OCI-LY1 (cell line): ENCODE measurements around the gene TNIP3.

ENCODE experiments used
- H2AFZ ChIP-seq: fragments of 200-600 bp; sonication (generic), shearing (Covaris generic); 2 replicates; pipeline ENCODE4 v1.6.0; 2014; ENCODE audit warnings: antibody characterized with exemption, mild to moderate bottlenecking, low read length
- H3F3A ChIP-seq: fragments of 200-600 bp; sonication (generic), shearing (Covaris generic); 2 replicates; pipeline ENCODE4 v1.6.0; 2014; ENCODE audit warnings: mild to moderate bottlenecking, antibody characterized with exemption, low read length, moderate library complexity; ENCODE audit not compliant: insufficient read depth
- H3K27ac ChIP-seq: fragments of 200-600 bp; sonication (generic); 2 replicates; pipeline ENCODE4 v1.5.1; 2014; ENCODE audit warnings: low read length, mixed run types, mild to moderate bottlenecking, low read depth; ENCODE audit not compliant: poor library complexity, severe bottlenecking
- H3K27me3 ChIP-seq: fragments of 200-600 bp; sonication (generic); 2 replicates; pipeline ENCODE4 v1.6.0; 2014; ENCODE audit warnings: antibody characterized with exemption, mild to moderate bottlenecking, low read length, moderate library complexity; ENCODE audit not compliant: insufficient read depth
- H3K36me3 ChIP-seq: fragments of 200-600 bp; sonication (generic); 2 replicates; pipeline ENCODE4 v1.6.1; 2014; ENCODE audit warnings: mild to moderate bottlenecking, antibody characterized with exemption, low read length, moderate library complexity, mixed read lengths; ENCODE audit not compliant: insufficient read depth
- H3K4me1 ChIP-seq: fragments of 200-600 bp; sonication (generic); 2 replicates; pipeline ENCODE4 v1.5.1; 2014; ENCODE audit warnings: mild to moderate bottlenecking, low read length, moderate library complexity; ENCODE audit not compliant: insufficient read depth, severe bottlenecking
- H3K4me2 ChIP-seq: fragments of 200-600 bp; sonication (generic), shearing (Covaris generic); 2 replicates; pipeline ENCODE4 v1.6.1; 2014; ENCODE audit warnings: low read length
- H3K4me3 ChIP-seq: fragments of 200-600 bp; sonication (generic); 2 replicates; pipeline ENCODE4 v1.5.1; 2014; ENCODE audit warnings: low read length, low read depth, mild to moderate bottlenecking, mixed read lengths; ENCODE audit not compliant: poor library complexity, severe bottlenecking
- H3K79me2 ChIP-seq: fragments of 200-600 bp; shearing (Covaris generic); 2 replicates; pipeline ENCODE4 v1.6.1; 2016; ENCODE audit warnings: mixed run types, low read length, mixed read lengths; ENCODE audit not compliant: insufficient read depth
- H3K9ac ChIP-seq: fragments of 200-600 bp; sonication (generic), shearing (Covaris generic); 2 replicates; pipeline ENCODE4 v1.6.1; 2014; ENCODE audit warnings: mild to moderate bottlenecking, low read length, mixed read lengths
- H3K9me2 ChIP-seq: fragments of 200-600 bp; sonication (generic), shearing (Covaris generic); 2 replicates; pipeline ENCODE4 v1.6.1; 2014; ENCODE audit warnings: low read depth, mild to moderate bottlenecking, low read length, mixed read lengths
- H3K9me3 ChIP-seq: fragments of 200-600 bp; shearing (Covaris generic); 2 replicates; pipeline ENCODE4 v1.6.1; 2014; ENCODE audit warnings: low read length, mixed read lengths
- H4K20me1 ChIP-seq: fragments of 200-600 bp; sonication (generic), shearing (Covaris generic); 2 replicates; pipeline ENCODE4 v1.6.0; 2016; ENCODE audit warnings: mild to moderate bottlenecking, low read length; ENCODE audit not compliant: insufficient read depth
- EZH2 ChIP-seq: fragments of 200-600 bp; sonication (generic), shearing (Covaris generic); IDR thresholded peaks from 2 replicates; pipeline ENCODE4 v1.8.0; 2017; ENCODE audit warnings: borderline replicate concordance, mixed run types, mild to moderate bottlenecking, antibody characterized with exemption, low read length, moderate library complexity, mixed read lengths
- TF ChIP-seq, protein P1 (sequence below): fragments of 200-600 bp; sonication (generic), shearing (Covaris generic); IDR thresholded peaks from 2 replicates; pipeline ENCODE4 v1.5.1; 2017; ENCODE audit warnings: mild to moderate bottlenecking, antibody characterized with exemption, low read length, moderate library complexity, mixed read lengths

Gene TNIP3

DNA sequence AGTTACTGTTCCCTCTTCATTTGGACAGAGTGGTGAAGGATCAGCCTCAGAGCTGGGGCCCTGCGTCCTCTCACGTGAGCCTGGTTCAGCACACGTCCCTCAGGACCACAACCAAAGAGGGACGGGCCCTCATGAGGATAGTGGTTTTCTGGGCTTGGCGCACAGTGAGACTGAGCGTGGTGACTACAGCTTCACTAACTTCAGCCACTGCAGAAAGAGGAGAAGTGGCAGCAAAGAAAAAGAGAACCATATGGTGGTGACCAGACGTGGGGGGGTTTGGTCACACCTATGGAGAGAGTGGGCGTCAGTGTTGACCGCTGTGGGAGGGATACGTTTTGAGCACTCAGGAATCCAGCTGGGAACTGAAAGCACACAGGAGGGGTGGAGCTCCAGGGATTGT is 21.8 kb upstream of the TNIP3 start:
- TF ChIP-seq, protein P1, sequence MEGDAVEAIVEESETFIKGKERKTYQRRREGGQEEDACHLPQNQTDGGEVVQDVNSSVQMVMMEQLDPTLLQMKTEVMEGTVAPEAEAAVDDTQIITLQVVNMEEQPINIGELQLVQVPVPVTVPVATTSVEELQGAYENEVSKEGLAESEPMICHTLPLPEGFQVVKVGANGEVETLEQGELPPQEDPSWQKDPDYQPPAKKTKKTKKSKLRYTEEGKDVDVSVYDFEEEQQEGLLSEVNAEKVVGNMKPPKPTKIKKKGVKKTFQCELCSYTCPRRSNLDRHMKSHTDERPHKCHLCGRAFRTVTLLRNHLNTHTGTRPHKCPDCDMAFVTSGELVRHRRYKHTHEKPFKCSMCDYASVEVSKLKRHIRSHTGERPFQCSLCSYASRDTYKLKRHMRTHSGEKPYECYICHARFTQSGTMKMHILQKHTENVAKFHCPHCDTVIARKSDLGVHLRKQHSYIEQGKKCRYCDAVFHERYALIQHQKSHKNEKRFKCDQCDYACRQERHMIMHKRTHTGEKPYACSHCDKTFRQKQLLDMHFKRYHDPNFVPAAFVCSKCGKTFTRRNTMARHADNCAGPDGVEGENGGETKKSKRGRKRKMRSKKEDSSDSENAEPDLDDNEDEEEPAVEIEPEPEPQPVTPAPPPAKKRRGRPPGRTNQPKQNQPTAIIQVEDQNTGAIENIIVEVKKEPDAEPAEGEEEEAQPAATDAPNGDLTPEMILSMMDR: no peak
- TF ChIP-seq EZH2: no peak

DNA sequence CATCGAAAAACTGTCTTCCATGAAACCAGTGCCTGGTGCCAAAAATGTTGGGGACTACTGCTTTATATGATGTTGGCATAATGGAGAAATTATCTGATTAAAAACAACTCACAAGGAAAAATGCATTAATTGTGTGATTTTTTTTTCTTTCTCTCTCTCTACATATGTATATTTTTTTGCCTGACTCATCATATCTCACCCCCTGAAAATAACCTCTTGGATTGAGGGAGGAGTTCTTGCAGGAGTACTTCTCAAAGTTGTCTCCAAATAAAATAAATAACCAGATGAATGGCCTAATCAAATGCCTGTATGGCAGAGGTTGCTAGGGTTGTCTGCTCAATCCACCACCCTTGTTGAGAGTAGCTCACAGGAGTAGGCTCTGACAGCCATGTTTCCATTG is 19.9 kb upstream of the TNIP3 start:
- Histone ChIP-seq H3K27me3 (no peaks in the 10 kb centered on the region), H2AFZ (no peak overlapping the region), H3K27ac (no peak overlapping the region), H3K9me2 (no peaks in the 10 kb centered on the region), H4K20me1 (no peaks in the 10 kb centered on the region), H3K79me2 (no peaks in the 10 kb centered on the region), H3K9ac (no peak overlapping the region), H3K9me3 (no peaks in the 10 kb centered on the region), H3K4me1 (peaks cover 4% of the 10 kb centered on the region), H3F3A (no peaks in the 10 kb centered on the region), H3K36me3 (no peaks in the 10 kb centered on the region), H3K4me2 (no peak overlapping the region), H3K4me3 (no peak overlapping the region)
- no peak for TF ChIP-seq EZH2
- TF ChIP-seq, protein P1: no peak

More for the DNA sequence above, 21.8 kb upstream of the TNIP3 start:
- Histone ChIP-seq H3K9me3 (no peaks in the 10 kb centered on the region), H3F3A (no peaks in the 10 kb centered on the region), H3K4me2 (no peak overlapping the region), H2AFZ (no peak overlapping the region), H3K27me3 (no peaks in the 10 kb centered on the region), H3K27ac (no peak overlapping the region), H3K4me1 (peaks cover 4% of the 10 kb centered on the region), H3K79me2 (no peaks in the 10 kb centered on the region), H4K20me1 (no peaks in the 10 kb centered on the region), H3K4me3 (no peak overlapping the region), H3K36me3 (no peaks in the 10 kb centered on the region), H3K9ac (no peak overlapping the region), H3K9me2 (no peaks in the 10 kb centered on the region)

DNA sequence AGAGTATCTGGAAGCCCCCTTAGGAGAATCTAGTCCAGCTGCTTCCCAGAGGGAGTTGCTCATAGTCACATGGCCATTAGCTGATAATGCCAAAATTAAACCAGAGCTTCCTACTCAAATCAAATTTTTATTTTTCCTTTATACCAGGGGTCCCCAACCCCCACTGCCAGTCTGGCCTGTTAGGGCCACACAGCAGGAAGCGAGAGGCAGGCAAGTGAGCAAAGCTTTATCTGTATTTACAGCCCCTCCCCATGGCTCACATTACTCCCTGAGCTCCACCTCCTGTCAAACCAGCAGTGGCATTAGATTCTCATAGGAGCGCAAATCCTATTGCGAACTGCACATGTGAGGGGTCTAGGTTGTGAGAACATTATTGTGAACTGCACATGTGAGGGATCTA is 19.2 kb upstream of the TNIP3 start:
- TF ChIP-seq EZH2: no peak
- TF ChIP-seq, protein P1: no peak
- H3K4me1 ChIP-seq: peaks cover 4% of the 10 kb centered on the region
- no peaks in the 10 kb centered on the region for H3K27me3 ChIP-seq
- H3K27ac ChIP-seq: no peak overlapping the region
- H4K20me1 ChIP-seq: no peaks in the 10 kb centered on the region
- no peak overlapping the region for H3K4me3 ChIP-seq
- no peak overlapping the region for H2AFZ ChIP-seq
- no peaks in the 10 kb centered on the region for H3K9me3 ChIP-seq
- H3F3A ChIP-seq: no peaks in the 10 kb centered on the region
- no peaks in the 10 kb centered on the region for H3K9me2 ChIP-seq
- no peak overlapping the region for H3K4me2 ChIP-seq
- H3K36me3 ChIP-seq: no peaks in the 10 kb centered on the region
- H3K79me2 ChIP-seq: no peaks in the 10 kb centered on the region
- H3K9ac ChIP-seq: no peak overlapping the region
